Measurements from ENCODE around the gene TMEM132E. TPM values are rescaled to one million over a fixed set of nuclear protein-coding genes. Genes with fewer than 3 reads are reported as not detected.

The TMEM132E gene
- polyA plus RNA-seq, 1 donor, result 4.0 TPM

DNA sequence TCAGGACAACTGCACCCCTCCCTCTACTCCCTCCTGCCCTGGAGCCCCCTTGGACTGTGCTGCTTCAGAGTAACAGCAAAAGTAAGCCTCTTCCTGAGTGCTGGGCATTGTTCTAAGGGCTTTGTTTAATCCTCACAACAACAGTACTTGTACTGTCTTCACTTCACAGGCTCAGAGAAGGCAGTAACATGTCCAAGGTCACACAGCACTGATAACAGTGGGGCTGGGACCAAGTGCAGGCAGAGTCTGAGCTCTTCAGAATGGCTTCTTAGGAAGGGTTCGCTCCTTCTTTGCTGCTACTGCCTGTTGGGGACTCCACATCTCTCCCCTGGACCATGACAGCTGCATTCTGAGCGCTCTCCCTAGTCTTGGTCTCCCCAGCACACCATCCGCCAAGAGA is 24.6 kb downstream of the TMEM132E start:
- no peak for DNase-seq

DNA sequence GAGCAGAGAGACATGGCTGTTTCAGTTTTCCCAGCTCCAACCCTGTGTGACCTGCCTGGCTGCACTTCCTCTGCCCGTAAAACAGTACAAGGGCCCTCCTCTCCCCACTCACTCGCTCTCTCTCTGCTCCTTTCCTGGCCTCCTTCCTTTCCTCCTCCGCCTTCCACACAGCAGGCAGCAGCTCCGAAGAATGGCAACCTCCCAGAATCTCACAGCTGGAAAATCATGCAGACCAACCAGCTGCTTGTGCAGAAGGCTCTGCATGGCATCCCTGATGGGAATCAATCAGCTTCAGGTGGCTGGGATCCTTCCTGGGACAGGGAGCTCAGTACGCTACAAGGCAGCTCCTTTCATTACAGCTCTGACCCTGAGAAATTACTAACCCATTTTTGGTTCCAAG is 27.4 kb downstream of the TMEM132E start:
- no peak for DNase-seq

DNA sequence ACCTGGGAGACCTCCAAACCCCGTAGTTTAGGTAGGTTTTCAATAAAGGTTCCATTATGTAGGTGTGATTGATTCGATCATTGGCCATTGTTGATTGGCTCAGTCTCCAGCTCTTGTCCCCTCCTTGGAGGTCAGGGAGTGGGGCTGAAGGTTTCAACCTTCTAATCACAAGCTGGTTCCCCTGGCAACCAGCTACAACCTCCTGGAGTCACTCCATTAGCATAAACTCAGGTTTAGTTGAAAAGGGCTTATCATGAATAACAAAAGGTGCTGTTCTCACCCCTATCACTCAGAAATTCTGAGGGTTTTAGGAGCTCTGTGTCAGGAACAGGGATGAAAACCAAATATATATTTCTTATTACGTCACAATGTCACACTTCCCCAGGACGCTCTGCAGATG is 28.5 kb downstream of the TMEM132E start:
- DNase-seq, result no peak

DNA sequence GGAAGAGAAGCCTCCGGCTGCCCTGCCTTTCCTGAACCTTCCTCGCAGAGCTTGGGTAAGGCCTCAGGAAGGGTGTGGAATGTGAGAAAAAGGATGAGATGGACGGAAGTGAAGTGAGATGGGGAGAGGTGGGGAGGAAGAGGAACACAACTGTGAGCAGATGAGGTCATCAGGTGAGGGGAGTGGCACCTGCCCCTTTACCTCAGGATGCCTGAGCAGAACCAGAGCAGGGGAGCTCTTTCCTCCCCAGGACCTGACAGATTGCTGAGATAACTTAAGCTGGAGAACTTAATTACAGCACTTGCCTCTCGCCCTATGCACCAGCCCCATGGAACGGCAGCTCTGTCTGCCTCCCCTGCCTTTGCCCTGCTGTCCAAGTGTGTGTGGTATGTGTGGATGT is 29.8 kb downstream of the TMEM132E start:
- DNase-seq, result no peak

DNA sequence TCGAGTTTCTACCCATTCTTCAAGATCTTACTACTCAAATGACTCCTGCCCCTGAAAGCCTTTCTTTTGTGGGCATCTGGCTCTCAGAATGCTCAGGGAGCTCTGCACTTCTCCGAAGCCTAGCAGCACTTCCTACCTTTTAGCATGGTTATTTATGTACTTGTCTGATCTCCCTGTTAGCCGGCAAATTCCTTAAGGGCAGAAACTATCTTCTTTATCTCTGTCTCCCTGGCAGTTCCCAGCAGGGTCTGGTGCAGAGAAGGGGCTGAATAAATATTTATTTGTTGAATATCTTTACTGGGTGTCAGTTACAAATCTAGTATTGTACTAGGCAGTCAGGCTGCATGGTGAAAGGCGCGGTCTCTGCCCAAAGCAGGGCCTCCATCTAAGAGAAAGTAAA is 30.7 kb downstream of the TMEM132E start:
- DNase-seq, result no peak

DNA sequence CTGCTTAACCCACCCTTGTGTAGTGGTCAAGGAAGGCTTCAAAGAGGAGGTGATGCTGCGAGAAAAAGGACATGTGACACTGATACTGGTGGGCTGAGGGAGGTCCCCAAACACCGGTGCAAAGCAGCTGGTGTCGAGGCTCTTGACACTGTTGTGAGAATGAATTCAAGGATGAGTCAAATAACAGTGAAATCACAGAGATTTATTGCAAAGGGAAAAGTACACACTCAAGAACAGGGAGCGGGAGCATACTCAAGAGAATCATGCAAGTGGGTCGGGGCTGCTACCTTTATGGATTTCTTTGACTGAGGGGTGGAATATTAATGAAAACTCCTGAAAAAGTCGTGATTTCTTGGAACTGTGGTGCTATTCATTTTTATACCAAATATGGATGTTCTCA is 31.1 kb downstream of the TMEM132E start:
- DNase-seq, result no peak

DNA sequence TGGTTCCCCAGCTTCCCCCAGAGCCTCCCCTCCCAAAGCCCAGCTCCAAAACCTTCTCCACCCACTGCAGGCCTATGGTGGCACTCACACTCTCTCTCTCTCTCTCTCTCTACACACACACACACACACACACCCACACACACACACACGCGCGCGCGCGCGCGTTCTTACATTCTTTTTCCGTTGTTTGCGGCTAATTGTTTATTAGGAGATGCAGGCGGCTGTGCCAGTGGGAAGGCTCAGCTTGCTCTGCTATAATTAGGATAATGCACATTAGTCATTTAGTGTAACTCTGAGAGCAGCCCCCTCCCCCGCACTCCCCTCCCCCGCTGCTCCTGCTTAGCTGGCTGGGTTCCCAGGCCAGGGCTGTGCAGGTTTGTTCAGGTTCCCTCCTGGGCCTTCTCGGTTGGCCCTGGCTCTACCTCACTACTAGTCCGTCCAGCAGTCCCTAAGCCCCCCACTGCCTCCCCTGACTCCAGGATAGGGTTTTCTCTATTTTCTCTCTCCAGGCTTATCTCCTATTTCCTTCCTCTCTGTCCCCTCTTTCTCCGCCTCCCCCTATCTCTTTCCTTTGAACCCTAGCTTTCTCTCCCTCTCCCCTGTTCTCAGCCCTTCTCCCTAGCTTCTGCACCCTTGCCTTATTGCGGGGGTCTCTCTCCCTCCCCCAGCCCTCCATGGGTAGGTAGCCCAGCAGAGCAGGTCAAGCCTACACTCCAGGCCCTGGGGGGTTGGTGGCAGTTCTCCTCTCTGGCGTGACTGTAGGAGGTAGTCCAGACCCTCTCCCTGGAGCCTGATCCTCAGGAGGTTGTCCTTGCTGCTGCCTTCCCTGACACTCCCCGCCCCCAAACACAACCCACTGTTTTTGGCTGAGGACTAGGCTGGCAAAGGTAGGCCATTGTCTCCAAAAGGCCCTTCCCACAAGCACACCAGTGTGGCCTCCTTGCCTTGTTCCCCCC is 34.0 kb downstream of the TMEM132E start:
- DNase-seq, result peak; percentile 61

DNA sequence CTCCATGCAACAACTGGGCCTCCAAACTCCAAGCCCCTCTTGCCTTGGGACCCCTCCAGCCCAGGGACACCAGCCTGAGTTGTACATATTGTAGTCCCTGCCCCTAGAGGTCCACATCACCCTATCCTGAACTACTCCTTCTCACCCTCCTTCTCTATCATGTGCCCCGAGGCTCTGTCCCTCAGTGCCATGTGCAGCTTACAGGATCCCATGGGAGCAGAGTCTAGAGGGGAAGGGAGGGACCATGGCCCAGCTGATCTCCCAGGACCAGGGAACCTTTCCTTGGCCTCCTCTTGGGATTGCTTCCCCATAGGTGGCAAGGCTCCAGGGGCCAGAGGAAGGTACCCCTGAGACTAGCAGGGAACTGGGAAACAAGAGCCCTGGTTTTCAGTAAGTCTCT is 35.3 kb downstream of the TMEM132E start:
- DNase-seq, result no peak

DNA sequence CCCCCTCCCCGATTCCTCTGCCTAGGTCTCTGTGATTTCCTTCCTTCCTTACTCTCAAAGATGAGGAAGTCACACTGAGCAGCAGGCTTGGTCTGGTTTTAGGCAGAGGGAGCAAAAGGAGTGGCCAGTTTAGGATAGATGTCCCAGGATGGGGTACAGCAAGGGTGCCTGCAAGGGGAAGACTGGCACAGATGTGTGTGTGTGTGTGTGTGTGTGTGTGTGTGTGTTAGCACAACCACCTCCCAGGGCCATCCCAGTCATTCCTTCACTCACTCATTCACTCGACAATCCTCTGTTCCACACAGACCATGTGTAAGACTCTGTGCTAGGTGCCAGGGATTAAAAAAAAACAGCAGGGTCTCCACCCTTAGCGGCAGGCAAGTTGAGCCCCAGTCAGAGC is 35.9 kb downstream of the TMEM132E start:
- no peak for DNase-seq

DNA sequence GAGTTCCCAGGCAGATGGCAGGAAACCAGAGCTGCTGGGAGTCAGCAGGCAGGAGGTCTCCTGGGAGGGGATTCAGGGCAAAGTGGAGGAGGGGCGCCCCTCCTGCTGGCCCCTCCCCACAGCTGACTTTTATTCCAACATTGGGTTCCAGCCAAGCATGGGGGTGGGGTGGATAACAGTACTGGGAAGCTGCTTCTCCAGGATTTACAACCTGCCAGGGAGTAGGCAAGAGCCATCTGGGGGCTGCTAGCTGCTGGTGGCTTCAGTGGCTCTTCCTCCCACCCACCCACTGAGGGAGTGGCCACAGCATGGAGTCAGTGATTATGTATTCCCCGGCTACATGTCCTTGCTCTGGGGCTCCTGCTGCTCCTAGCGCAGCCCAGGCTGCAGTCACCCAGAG is 36.8 kb downstream of the TMEM132E start:
- DNase-seq, result peak; percentile 92

DNA sequence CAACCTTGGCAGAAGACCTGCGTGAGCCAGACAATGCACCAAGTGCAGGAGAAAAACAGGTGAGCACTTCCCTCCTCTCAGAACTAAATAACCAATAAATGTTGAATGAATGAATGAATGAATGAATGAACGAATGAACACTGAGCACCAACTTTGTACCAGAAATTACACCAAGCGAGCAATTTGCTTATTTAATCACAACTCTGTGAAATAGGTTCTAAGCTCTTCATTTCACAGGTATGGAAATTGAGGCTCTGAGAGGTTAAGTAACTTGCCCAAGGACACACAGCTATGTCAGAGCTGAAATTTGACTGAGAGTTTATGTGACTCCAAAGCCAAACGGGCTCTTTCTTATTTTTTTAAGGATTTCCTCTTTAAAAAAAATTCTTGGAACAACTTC is 38.0 kb downstream of the TMEM132E start:
- no peak for DNase-seq

DNA sequence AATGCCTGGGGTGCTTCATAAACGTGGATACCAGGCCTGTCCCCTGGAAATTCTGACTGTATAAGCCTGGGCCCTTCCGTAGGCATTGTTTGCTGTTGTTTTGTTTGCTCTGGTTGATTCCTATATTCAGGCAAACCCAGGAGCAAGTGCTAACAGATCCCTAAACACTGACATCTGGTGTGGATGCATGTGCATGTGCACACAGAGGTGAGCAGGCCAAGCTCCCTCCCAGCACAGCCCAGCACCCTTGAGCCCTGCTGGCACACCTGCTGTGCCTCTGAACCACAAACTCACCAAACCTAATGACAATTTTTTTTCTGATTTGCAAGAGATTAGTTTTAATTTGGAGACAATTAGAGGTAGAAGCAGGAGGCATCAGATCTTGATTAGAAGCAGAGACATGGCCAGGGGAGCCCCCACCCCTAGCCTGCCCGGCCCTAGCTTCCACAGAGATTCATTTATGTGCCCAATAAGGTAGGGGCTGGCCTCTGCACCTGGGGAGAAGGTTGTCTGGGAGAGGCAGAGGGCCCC is 40.4 kb downstream of the TMEM132E start:
- DNase-seq, result no peak

DNA sequence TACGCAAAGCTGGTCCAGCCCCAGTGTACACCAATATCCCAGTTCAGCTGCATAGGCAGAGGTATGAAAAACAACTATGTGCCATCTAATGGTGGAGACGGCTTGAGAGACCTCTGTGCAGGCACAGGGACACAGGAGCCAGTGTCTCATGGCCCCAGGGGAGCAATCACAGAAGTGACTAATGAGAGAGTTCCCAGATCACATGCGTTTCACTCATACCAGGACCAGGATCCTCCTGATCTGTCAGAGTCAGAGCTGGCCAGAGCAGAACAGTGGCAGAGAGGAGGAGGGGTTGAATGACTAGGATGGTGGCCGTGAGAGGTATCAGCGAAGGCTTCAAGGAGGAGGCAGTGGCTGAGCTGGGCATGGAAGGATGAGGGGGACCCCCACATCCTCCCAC is 41.1 kb downstream of the TMEM132E start:
- no peak for DNase-seq

DNA sequence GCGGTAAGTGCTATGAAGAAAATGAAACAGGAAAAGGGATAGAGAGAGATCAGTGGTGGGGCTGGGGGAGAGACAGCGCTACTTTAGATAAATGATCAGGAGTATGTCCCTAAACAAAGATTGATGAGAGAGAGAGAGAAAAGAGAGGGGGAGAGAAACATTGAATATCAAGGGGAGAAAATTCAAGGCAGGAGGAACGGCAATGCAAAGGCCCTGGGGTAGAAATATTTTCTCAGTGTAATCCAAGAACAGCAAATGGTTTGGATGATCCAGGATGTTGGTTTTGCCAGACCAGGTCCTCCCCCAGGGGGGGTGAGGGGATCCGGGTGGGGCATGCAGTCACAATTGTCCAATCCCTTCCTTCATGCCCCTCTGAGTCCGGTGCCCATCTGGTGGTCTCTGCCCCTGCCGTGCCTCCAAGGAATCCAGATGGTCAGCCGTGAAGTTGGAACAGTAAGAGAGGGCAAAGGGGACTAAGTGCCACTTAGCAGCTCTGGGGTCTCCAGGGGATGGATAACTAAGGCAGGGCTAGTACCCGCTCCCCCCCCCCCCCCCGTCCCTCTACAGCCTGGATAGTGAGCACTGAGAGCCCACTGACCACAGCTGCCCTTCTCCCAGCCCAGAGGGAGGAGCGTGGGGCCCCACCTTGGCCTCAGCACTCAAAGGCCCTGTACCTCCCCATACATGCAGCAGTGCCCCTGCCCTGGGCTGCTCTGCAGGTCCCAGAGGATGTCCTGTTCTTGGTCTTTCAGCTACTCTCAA is 43.7 kb downstream of the TMEM132E start:
- no peak for DNase-seq

DNA sequence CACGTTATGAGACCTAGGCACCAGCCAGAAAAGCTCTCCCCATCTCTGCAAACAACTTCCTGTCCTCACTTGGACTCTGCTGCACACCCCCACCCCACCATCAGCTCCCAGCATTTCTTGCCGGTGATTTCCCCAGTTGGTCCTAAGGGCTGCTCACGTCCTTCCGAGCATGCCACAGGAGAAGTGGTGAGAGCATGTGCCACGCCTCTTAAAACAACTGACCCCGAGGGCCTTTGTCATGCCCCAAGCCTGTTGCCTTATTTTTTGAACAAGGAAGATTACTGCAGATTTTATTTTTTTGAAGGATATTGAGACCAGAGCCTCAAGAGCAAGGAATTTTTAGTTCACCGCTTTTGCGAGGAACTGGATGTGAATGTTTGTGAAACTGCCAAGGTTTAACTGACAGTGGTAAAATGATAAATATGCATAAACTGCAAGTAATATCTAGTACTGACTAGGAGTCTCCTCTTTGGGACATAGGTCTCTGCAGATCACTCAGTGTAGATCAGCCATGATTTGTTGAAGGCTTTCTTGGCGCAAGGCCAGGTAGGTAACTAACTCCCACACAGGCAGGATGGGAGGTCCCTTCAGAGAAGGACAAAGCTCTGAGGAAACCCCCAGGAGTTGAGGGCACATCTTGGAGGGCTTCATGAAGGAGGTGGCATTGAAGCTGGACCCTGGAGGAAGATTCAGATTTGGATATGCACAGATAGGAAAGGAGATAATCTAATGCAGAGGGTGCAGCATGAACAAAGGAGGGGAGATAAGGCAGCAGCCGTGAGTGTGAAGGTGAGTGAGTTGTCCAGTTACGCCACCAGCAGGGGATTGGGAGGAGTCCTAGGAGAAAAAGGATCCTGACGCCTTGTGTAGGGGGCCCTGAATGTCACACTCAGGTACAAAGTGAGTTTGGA is 44.7 kb downstream of the TMEM132E start:
- DNase-seq, result no peak

DNA sequence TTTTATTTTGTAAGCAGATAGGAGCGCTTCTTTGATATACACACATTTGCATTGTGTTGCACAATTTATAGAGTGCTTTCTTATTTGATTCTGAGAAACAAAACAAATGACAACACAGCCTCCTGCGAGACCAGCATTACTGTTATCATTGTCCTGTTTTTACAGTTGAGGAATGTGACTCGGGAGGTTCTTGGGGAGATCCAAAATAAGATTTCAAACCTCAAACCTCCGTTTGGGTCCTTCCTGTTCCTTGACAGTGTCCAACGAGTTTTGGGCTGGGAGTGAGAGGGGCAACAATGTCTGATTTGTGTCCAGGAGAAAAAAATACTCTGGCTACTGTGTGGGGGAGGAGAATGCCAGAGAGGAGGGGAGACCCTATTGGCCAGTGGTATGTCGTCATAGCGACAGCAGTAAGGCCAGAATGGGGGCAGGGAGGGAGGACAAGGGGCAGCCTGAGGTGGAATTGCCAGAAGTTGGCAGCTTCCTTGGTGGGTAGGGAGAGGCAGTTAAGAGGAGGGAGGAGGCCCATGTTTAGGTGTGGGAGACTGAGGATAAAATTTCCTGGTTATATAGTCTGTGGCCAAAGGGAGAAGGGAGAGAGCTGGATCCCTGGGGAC is 45.5 kb downstream of the TMEM132E start:
- no peak for DNase-seq

DNA sequence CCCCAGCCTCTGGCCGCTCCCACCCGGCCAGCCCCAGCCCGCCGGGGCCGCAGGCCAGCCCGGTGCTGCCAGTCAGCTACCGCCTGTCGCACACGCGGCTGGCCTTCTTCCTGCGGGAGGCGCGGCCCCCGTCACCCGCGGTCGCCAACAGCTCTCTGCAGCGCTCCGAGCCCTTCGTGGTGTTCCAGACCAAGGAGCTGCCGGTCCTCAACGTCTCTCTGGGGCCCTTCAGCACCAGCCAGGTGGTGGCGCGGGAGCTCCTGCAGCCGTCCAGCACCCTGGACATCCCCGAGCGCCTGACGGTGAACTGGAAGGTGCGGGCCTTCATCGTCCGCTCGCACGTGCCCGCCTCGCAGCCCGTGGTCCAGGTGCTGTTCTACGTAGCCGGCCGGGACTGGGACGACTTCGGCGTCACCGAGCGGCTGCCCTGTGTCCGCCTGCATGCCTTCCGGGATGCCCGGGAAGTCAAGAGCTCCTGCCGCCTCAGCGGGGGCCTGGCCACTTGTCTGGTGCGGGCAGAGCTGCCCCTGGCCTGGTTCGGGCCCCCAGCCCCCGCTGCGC is 46.8 kb downstream of the TMEM132E start:
- DNase-seq, result no peak

DNA sequence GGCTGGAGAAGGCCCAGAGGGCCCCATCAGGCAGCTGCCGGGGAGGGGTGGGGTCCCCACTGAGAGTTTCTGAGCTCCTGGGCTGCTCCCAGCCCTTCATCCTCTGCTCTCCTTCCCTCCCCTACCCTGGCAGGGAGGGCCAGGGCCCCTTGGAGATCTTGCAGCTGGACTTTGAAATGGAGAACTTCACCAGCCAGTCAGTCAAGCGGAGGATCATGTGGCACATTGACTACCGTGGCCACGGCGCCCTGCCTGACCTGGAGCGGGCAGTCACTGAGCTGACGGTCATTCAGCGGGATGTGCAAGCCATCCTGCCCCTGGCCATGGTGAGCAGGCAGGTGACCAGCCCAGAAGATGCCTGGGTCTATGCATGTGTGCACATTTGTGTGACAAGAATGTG is 49.5 kb downstream of the TMEM132E start:
- DNase-seq, result no peak

DNA sequence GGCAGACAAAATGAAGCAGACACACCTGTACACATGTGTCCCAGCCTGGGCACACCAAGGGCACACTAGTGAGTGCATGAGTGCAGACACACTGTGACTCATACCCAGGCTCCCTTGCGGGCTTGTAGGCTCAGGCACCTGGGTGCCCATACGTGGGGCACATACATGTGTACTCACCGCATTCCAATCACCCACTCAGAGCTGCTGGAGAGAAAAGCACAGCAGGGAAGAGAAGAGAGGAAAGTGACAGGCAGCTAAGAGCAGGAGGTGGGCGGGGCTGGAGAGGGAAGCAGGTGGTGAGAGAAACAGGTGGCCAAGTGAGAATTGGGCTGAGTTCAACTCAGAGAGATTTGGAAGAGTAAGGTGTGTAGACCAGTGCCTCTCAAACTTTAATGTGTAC is 54.0 kb downstream of the TMEM132E start:
- no peak for DNase-seq

DNA sequence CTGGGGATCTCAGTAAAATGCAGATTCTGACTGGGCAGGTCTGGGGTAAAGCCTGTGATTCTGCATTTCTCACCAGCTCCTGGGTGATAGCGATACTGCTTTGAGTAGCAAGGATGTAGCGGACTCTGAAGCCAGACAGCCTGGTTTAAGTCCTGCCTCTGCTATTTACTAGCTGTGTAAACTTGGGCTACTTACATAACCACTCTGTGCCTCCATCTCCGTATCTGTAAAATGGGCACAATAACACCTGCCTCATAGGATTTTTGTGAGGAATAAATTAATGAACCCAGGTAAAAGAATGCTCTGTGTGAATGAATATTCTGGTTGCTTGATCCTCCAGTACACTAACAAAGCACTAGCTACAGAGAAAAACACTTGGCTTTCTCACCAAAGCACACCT is 54.4 kb downstream of the TMEM132E start:
- DNase-seq, result no peak

DNA sequence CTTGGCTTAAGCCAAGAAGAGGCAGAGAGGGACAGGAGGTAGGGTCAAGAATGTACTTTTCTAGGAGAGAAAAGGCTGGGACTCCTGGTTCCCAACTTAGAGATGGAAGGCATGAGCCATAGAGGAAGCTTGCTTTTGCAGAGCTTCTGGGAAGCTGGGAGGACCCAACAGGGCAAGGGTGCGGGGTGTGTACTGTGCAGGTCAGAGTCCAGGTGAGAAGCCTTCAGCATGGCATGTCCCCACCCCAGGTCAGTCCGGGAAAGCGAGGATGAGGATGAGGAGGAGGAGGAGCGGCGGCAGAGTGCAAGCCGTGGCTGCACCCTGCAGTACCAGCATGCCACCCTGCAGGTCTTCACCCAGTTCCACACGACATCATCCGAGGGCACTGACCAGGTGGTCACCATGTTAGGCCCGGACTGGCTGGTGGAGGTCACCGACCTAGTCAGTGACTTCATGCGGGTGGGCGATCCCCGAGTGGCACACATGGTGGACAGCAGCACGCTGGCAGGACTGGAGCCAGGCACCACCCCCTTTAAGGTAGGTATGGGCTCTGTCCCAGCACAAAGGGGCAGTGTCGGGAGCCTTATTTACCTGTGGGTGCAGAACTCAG is 55.3 kb downstream of the TMEM132E start:
- no peak for DNase-seq

Measured in left kidney (tissue), 2 donors.